Measurements from ENCODE around the gene ATP1A2. TPM values are rescaled to one million over a fixed set of nuclear protein-coding genes. Genes with fewer than 3 reads are reported as not detected.

Gene ATP1A2
- total RNA-seq, 1 experiment from 2014 or later = 0.15 TPM

- ATAC-seq = no peak
- TF ChIP-seq POLR2AphosphoS5 (IDR thresholded peaks at IDR 0.05; ENCODE audit: low read depth, low read length) = no peak
- TF ChIP-seq SIN3A (IDR thresholded peaks at IDR 0.05; ENCODE audit: borderline replicate concordance, insufficient read depth, low read depth, low read length) = no peak
- no peak for TF ChIP-seq CTCF (IDR thresholded peaks at IDR 0.05)
- TF ChIP-seq REST (IDR thresholded peaks at IDR 0.05; ENCODE audit: insufficient read depth in 1 of 2, low read depth in 2 of 2, low read length in 1 of 2) = no peak
- TF ChIP-seq TCF7L2 (IDR thresholded peaks at IDR 0.05; ENCODE audit: low read depth, low read length) = no peak
- DNase-seq (ENCODE audit: low read depth, low spot score) = no peak
- in situ Hi-C loops (cut with HindIII; ENCODE audit: low pct_unique_long_range_greater_than_20kb, low sequenced_read_pairs) = no loop called here
- POLR2A ChIA-PET = no interaction called here
- Histone ChIP-seq H3K4me1 (ENCODE audit: control insufficient read depth, insufficient read depth, low read length) (no peaks in the 10 kb centered on the region), H3K27me3 (ENCODE audit: control insufficient read depth, insufficient read depth, low read length) (peaks cover 28% of the 10 kb centered on the region), H3K27ac (ENCODE audit: low read length) (no peak overlapping the region), H3K36me3 (ENCODE audit: control insufficient read depth, insufficient read depth, low read length) (no peaks in the 10 kb centered on the region), H3K9me3 (ENCODE audit: control insufficient read depth, insufficient read depth, low read depth, low read length) (no peaks in the 10 kb centered on the region), H3K4me3 (ENCODE audit: low read depth in 2 of 2, low read length in 2 of 2) (no peak overlapping the region)
- CTCF ChIA-PET = interaction anchor here (0.6 to 2.4 kb wide), 3 partner anchors 21 to 73 kb away, joined by 8 to 11 read pairs (median 11); no protein-coding TSS in a partner anchor
- BruUV-seq (replicated peaks) = no TSS peak
- intact Hi-C loops (cut with micrococcal nuclease; ENCODE audit: unreplicated experiment) = no loop called here
Observed at GRCh38 chr1:160079448-160079847, 36.1 kb upstream of the ATP1A2 start.

GRCh38 chr1:160080381-160081100, 35.0 kb upstream of the ATP1A2 start:
- TF ChIP-seq POLR2AphosphoS5 (IDR thresholded peaks at IDR 0.05; ENCODE audit: low read depth, low read length) (no peak), TCF7L2 (IDR thresholded peaks at IDR 0.05; ENCODE audit: low read depth, low read length) (no peak), CTCF (IDR thresholded peaks at IDR 0.05) (no peak), REST (IDR thresholded peaks at IDR 0.05; ENCODE audit: insufficient read depth in 1 of 2, low read depth in 2 of 2, low read length in 1 of 2) (no peak), SIN3A (IDR thresholded peaks at IDR 0.05; ENCODE audit: borderline replicate concordance, insufficient read depth, low read depth, low read length) (no peak)
- CTCF ChIA-PET = interaction anchor here (0.7 to 2.4 kb wide), 5 partner anchors 8 to 727 kb away, joined by 3 to 11 read pairs (median 4); no protein-coding TSS in a partner anchor
- in situ Hi-C loops (cut with HindIII; ENCODE audit: low pct_unique_long_range_greater_than_20kb, low sequenced_read_pairs) (no loop called here), intact Hi-C loops (cut with micrococcal nuclease; ENCODE audit: unreplicated experiment) (no loop called here)
- H3K4me3 ChIP-seq (ENCODE audit: low read depth in 2 of 2, low read length in 2 of 2) = no peak overlapping the region
- H3K9me3 ChIP-seq (ENCODE audit: control insufficient read depth, insufficient read depth, low read depth, low read length) = no peaks in the 10 kb centered on the region
- H3K4me1 ChIP-seq (ENCODE audit: control insufficient read depth, insufficient read depth, low read length) = no peaks in the 10 kb centered on the region
- POLR2A ChIA-PET = interaction anchor here (0.5 to 1.0 kb wide), 4 partner anchors 11 to 978 kb away, joined by 3 to 11 read pairs (median 7); partner anchors contain the start of gene KCNJ10
- no peak overlapping the region for H3K27ac ChIP-seq (ENCODE audit: low read length)
- peaks cover 33% of the 10 kb centered on the region for H3K27me3 ChIP-seq (ENCODE audit: control insufficient read depth, insufficient read depth, low read length)
- no peak for ATAC-seq
- no peaks in the 10 kb centered on the region for H3K36me3 ChIP-seq (ENCODE audit: control insufficient read depth, insufficient read depth, low read length)
- DNase-seq (ENCODE audit: low read depth, low spot score) = no peak
- BruUV-seq (replicated peaks) = no TSS peak

Data from Panc1 (cell line).